Measurements from ENCODE around the gene EIF6.
A peak's percentile ranks its signal among the peaks of the same experiment; 100 is the strongest.
"Not testable (repeated sequence)": the region's sequence is repeated elsewhere in the genome, so short reads cannot be mapped to it uniquely, and the experiment has no call there.

EIF6 gene

GRCh38 chr20:35254448-35254999 is 30.0 kb downstream of the EIF6 start:
- no peak for DNase-seq

- DNase-seq, result no peak
Measured at GRCh38 chr20:35253010-35253409, 31.6 kb downstream of the EIF6 start.

GRCh38 chr20:35252598-35252997 is 32.0 kb downstream of the EIF6 start:
- DNase-seq, result not testable (repeated sequence)

DNA sequence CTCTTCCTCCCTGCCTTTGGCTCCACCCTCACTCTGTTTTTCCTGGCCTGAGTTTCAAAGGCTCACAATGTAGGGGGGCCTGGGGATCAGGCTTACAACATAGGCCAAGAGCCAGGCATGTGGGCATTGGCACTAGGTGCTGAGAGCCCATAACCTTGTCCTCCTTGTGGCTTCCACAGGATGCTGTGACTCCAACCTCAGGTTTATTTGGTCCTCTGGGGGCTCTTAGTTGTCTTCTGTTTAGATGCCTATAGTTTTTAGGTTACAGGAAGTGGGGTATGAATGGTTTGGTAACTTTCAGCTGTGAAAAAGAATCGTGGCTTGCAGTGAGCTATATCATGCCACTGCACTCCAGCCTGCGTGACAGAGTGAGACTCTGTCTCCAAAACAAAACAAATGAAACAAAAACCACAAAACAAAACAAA is 32.5 kb downstream of the EIF6 start:
- DNase-seq, result peak; percentile 16

- no peak for DNase-seq
Measured at GRCh38 chr20:35251613-35251940, 33.0 kb downstream of the EIF6 start.

- DNase-seq, result no peak
Measured at GRCh38 chr20:35248641-35249475, 35.7 kb downstream of the EIF6 start.

GRCh38 chr20:35246723-35247122 is 37.8 kb downstream of the EIF6 start:
- DNase-seq, result no peak

DNA sequence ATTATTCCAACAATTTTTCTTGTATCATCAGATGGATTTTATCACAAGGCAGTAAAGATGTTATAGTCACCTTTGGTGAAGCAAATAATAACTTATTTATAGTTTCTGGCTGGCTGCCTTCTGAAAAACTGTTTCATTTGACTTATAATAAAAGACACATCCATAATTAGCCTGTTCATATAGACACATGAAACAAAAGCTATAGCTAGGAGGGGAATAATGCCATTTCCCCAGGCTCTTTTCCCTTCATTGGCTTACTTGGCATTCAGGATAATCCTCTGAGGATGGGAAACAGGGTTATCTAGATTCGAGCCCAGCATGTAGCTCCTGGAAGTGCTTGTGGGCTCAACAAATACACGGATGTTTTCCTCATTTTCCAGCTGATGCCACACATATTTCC is 40.6 kb downstream of the EIF6 start:
- no peak for DNase-seq

DNA sequence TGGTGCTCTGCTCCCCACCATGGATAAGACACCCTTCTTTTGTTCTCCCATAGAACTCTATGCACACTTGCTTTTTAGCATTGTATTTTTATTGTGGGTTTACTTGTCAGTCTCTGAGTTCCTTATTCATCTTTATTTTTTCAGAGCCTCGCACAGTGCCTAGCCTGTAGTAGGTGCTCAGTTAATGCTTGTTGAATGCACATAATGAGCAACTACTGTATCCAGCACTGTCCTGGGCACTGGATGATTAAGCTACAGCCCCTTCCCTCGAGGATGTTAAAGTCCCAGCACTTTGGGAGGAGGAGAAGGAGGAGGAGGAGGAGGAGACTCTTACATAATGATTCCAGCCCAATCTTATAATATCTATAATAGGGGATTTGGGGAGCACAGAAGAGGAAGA is 41.3 kb downstream of the EIF6 start:
- no peak for DNase-seq

- no peak for DNase-seq
Measured at GRCh38 chr20:35240811-35241293, 43.7 kb downstream of the EIF6 start.

GRCh38 chr20:35240083-35240810 is 44.3 kb downstream of the EIF6 start:
- DNase-seq, result no peak

DNA sequence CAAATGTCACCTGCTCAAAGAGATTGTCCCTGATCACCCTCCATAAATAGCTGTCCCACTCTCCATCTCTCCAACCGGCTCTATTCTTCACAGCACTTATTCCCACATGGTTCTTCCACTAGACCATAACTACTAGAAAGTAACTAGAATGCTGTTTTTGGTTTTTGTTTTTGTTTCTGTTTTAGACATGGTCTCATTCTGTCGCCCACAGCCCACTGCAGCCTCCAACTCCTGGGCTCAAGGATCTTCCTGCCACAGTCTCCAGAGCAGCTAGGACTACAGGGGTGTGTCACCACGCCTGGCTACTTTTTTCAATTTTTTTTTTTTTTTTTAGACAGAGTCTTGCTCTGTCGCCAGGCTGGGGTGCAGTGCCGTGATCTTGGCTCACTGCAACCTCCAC is 45.8 kb downstream of the EIF6 start:
- DNase-seq, result no peak

GRCh38 chr20:35238170-35238569 is 46.4 kb downstream of the EIF6 start:
- no peak for DNase-seq

GRCh38 chr20:35237486-35237885 is 47.1 kb downstream of the EIF6 start:
- no peak for DNase-seq

DNA sequence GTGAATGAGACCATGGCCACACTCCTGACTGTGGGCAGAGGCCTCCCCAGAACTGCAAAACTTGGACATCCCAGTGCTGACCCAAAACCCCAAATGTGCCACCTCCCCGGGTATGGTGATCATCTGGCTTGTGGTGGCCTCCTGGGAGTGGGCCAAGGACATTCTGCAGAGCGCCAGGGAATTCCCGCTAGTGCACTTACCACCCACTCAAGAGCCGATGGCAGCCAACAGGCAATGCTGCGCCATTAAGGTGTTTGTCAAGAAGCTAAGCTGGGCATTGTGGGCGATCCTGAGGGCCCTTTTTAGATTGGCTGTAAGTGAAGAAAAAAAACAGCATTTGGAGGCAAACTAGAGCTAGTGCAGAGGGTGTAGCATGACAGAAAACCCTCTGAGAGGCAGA is 48.7 kb downstream of the EIF6 start:
- no peak for DNase-seq

DNA sequence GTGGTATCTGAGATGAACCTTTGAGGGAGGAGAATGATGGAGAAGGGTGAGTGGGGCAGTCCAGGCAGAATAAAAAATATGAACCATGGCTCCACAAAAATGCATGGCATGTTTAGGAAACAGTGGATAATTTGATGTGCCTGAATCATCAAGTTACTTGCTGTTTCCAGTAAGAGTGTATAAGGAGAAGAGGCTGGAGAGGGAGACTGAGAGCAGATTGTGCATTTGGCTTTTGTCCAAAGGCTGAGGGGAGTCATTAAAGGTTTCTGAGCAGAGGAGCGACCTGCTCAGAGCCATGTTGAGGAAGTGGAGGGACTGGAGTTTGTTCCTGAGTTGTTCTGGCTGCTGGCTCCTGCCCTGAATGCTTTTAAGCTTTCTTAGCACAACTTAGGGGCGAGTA is 52.0 kb downstream of the EIF6 start:
- no peak for DNase-seq

All from activated naive CD4-positive, alpha-beta T cell treated with Interleukin-2 at 50 U/mL for 16 hours (primary cell).